ENCODE data around the gene PNPLA7.

GRCh38 chr9:137482094-137482781, 68.0 kb downstream of the PNPLA7 start:
- TF ChIP-seq USF2 (IDR thresholded peaks at IDR 0.05; ENCODE audit: borderline replicate concordance, low read depth, low read length) = no peak
- TF ChIP-seq CTCF (IDR thresholded peaks at IDR 0.05) = no peak
- no peak for TF ChIP-seq IRF3 (IDR thresholded peaks at IDR 0.05; ENCODE audit: low read depth, low read length)
- no peak for TF ChIP-seq YY1 (IDR thresholded peaks at IDR 0.05; ENCODE audit: low read depth)
- TF ChIP-seq GABPA (IDR thresholded peaks at IDR 0.05; ENCODE audit: low read depth) = no peak
- no peak for TF ChIP-seq EP300 (IDR thresholded peaks at IDR 0.05; ENCODE audit: borderline replicate concordance in 1 of 2, low read depth in 1 of 2, low read length in 1 of 2)

Measured in SK-N-SH (cell line).